Lung (tissue), 12 donors: ENCODE measurements around the gene TNNI2. TPM values are rescaled to one million over a fixed set of nuclear protein-coding genes. Genes with fewer than 3 reads are reported as not detected.

Source experiments
- ATAC-seq: fragments of 200-7000 bp; cut with Tn5 transposase; one replicate; pipeline ENCODE4 v1.9.1; 2020; ENCODE audit warnings: moderate number of reproducible peaks; ENCODE audit not compliant: insufficient read depth, low FRiP score
- DNase-seq, 3 donors: peaks; one replicate each; pipeline ENCODE4 v3.0.0-alpha.2; 2013 to 2017
- H3K27ac ChIP-seq, 2 donors: one replicate each; pipeline ENCODE4 v1.5.1; 2013; ENCODE audit warnings: mild to moderate bottlenecking in 2 of 2, moderate library complexity in 2 of 2, control low read depth in 1 of 2, inconsistent platforms in 1 of 2, low read depth in 1 of 2, low read length in 1 of 2
- H3K27me3 ChIP-seq, 3 donors: one replicate each; pipeline ENCODE4 v1.5.1; 2013; ENCODE audit warnings: low read length in 2 of 3; ENCODE audit not compliant: control insufficient read depth in 3 of 3, insufficient read depth in 3 of 3
- H3K36me3 ChIP-seq, 4 donors: one replicate each; pipeline ENCODE4 v1.5.1; 2013; ENCODE audit warnings: low read length in 4 of 4, mild to moderate bottlenecking in 1 of 4, moderate library complexity in 1 of 4; ENCODE audit not compliant: control insufficient read depth in 4 of 4, insufficient read depth in 4 of 4
- H3K4me1 ChIP-seq, 5 donors: one replicate each; pipeline ENCODE4 v1.5.1; 2013; ENCODE audit warnings: low read length in 5 of 5, mild to moderate bottlenecking in 2 of 5, moderate library complexity in 1 of 5; ENCODE audit not compliant: control insufficient read depth in 5 of 5, insufficient read depth in 5 of 5
- H3K4me3 ChIP-seq: one replicate; pipeline ENCODE4 v1.5.1; 2013; ENCODE audit warnings: mild to moderate bottlenecking, control low read depth, moderate library complexity
- H3K9ac ChIP-seq, 2 donors: one replicate each; pipeline ENCODE4 v1.5.1; 2013; ENCODE audit warnings: low read length in 2 of 2, control low read depth in 1 of 2; ENCODE audit not compliant: insufficient read depth in 1 of 2
- H3K9me3 ChIP-seq, 4 donors: one replicate each; pipeline ENCODE4 v1.5.1; 2013; ENCODE audit warnings: low read length in 3 of 4, mild to moderate bottlenecking in 1 of 4, moderate library complexity in 1 of 4; ENCODE audit not compliant: control insufficient read depth in 4 of 4, insufficient read depth in 3 of 4
- WGBS, 2 donors: extraction: QIAGEN DNeasy Blood & Tissue Kit; methylation state at CpG; one replicate each; pipeline ENCODE4 v1.1.7; 2013; 5-methylcytosine and 5-hydroxymethylcytosine counted together
- polyA plus RNA-seq, 2 donors: library from polyadenylated mRNA; stranded (reverse); fragments of 200-250 nt; gene quantifications; one replicate each; pipeline ENCODE4 v1.2.1, GENCODE V29; 2013
- total RNA-seq, 2 donors: library from RNA; depleted of rRNA in 1 of 2; stranded (reverse); fragments of >200 nt in 1 of 2; gene quantifications; one replicate each; pipeline ENCODE4 v1.2.1, GENCODE V29; 2014 to 2021
- TF ChIP-seq, protein P1 (sequence below): IDR thresholded peaks from 2 replicates; pipeline ENCODE4 v1.5.1; 2012; ENCODE audit warnings: mild to moderate bottlenecking; ENCODE audit errors: control extremely low read depth, extremely low read depth
- donor health status: control.
- donor health status: control.
- donor health status: Bipolar disorder and iron deficiency.
- donor health status: healthy.
- donor health status: DM: yes; HTN: yes; CAD: no.

The TNNI2 gene
- total and polyA plus RNA-seq, 4 donors = 3.1 to 35.8 (median 12.2) TPM

- no peaks in the 10 kb centered on the region for H3K9me3 ChIP-seq
- no peak overlapping the region for H3K4me3 ChIP-seq
- peaks cover 0 to 8% (median 0%) of the 10 kb centered on the region in 3 donors for H3K27me3 ChIP-seq
- WGBS, 2 donors = 56 to 75% methylated on average over 1 of the region's 1 CpG
- H3K4me1 ChIP-seq = peaks cover 0 to 6% (median 0%) of the 10 kb centered on the region in 5 donors
- no peak overlapping the region for H3K9ac ChIP-seq
- TF ChIP-seq, protein P1, sequence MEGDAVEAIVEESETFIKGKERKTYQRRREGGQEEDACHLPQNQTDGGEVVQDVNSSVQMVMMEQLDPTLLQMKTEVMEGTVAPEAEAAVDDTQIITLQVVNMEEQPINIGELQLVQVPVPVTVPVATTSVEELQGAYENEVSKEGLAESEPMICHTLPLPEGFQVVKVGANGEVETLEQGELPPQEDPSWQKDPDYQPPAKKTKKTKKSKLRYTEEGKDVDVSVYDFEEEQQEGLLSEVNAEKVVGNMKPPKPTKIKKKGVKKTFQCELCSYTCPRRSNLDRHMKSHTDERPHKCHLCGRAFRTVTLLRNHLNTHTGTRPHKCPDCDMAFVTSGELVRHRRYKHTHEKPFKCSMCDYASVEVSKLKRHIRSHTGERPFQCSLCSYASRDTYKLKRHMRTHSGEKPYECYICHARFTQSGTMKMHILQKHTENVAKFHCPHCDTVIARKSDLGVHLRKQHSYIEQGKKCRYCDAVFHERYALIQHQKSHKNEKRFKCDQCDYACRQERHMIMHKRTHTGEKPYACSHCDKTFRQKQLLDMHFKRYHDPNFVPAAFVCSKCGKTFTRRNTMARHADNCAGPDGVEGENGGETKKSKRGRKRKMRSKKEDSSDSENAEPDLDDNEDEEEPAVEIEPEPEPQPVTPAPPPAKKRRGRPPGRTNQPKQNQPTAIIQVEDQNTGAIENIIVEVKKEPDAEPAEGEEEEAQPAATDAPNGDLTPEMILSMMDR = no peak
- peak overlapping the region in 1 of 2 donors; percentile 87 for H3K27ac ChIP-seq
- no peak for ATAC-seq
- DNase-seq = no peak
- H3K36me3 ChIP-seq = no peaks in the 10 kb centered on the region
Observed at GRCh38 chr11:1845095-1845429, 6.3 kb downstream of the TNNI2 start.

- no peaks in the 10 kb centered on the region for H3K36me3 ChIP-seq
- H3K27me3 ChIP-seq = peaks cover 0 to 8% (median 0%) of the 10 kb centered on the region in 3 donors
- TF ChIP-seq, protein P1 = no peak
- H3K4me1 ChIP-seq = peaks cover 0 to 6% (median 0%) of the 10 kb centered on the region in 5 donors
- WGBS, 2 donors = 74 to 78% methylated on average over 21 of the region's 21 CpGs
- H3K4me3 ChIP-seq = no peak overlapping the region
- ATAC-seq (no peak), DNase-seq (no peak)
- no peak overlapping the region for H3K27ac ChIP-seq
- H3K9ac ChIP-seq = no peak overlapping the region
- no peaks in the 10 kb centered on the region for H3K9me3 ChIP-seq
Observed at GRCh38 chr11:1845561-1846452, 7.0 kb downstream of the TNNI2 start.

DNA sequence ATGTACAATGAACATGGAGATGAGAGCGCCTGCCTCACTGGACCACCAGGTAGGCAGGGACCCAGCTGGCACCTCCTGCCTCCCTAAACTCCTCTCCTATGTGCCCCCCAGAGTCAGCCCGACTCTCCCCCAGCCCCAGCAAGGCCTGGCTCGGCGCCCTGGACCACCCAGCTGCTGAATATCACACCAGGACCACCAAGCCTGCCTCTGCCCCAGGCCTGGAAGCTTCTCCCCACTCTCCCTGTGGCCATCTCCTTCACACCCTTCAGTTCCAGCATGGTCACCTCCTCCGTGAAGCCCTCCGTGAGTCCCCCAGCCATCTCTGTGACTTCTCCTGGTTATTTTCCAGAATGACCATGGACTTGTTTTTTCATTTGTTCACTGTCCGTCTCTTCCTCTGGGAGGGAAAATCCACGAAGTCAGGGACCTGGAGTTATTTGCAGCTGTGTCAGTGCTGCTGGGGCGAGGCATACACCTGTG, 7.7 kb downstream of the TNNI2 start:
- TF ChIP-seq, protein P1 = no peak
- no peak overlapping the region for H3K9ac ChIP-seq
- no peak overlapping the region for H3K27ac ChIP-seq
- H3K9me3 ChIP-seq = no peaks in the 10 kb centered on the region
- peaks cover 0 to 6% (median 0%) of the 10 kb centered on the region in 5 donors for H3K4me1 ChIP-seq
- H3K27me3 ChIP-seq = peaks cover 0 to 8% (median 0%) of the 10 kb centered on the region in 3 donors
- ATAC-seq = no peak
- WGBS, 2 donors = 94 to 96% methylated on average over 9 of the region's 9 CpGs
- DNase-seq = no peak
- no peaks in the 10 kb centered on the region for H3K36me3 ChIP-seq
- no peak overlapping the region for H3K4me3 ChIP-seq
